ENCODE results near the gene XRN1.
"Not testable (repeated sequence)": the region's sequence is repeated elsewhere in the genome, so short reads cannot be mapped to it uniquely, and the experiment has no call there.

Gene XRN1, protein sequence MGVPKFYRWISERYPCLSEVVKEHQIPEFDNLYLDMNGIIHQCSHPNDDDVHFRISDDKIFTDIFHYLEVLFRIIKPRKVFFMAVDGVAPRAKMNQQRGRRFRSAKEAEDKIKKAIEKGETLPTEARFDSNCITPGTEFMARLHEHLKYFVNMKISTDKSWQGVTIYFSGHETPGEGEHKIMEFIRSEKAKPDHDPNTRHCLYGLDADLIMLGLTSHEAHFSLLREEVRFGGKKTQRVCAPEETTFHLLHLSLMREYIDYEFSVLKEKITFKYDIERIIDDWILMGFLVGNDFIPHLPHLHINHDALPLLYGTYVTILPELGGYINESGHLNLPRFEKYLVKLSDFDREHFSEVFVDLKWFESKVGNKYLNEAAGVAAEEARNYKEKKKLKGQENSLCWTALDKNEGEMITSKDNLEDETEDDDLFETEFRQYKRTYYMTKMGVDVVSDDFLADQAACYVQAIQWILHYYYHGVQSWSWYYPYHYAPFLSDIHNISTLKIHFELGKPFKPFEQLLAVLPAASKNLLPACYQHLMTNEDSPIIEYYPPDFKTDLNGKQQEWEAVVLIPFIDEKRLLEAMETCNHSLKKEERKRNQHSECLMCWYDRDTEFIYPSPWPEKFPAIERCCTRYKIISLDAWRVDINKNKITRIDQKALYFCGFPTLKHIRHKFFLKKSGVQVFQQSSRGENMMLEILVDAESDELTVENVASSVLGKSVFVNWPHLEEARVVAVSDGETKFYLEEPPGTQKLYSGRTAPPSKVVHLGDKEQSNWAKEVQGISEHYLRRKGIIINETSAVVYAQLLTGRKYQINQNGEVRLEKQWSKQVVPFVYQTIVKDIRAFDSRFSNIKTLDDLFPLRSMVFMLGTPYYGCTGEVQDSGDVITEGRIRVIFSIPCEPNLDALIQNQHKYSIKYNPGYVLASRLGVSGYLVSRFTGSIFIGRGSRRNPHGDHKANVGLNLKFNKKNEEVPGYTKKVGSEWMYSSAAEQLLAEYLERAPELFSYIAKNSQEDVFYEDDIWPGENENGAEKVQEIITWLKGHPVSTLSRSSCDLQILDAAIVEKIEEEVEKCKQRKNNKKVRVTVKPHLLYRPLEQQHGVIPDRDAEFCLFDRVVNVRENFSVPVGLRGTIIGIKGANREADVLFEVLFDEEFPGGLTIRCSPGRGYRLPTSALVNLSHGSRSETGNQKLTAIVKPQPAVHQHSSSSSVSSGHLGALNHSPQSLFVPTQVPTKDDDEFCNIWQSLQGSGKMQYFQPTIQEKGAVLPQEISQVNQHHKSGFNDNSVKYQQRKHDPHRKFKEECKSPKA (N-terminal part only)

GRCh38 chr3:142447852-142448823 lies at the start of gene XRN1:
XRN1 (minus strand) TSS chr3:142448037; CDS start chr3:142447944, 93 bp downstream.
- DNase-seq (ENCODE audit: low read depth): peak; percentile 96

DNA sequence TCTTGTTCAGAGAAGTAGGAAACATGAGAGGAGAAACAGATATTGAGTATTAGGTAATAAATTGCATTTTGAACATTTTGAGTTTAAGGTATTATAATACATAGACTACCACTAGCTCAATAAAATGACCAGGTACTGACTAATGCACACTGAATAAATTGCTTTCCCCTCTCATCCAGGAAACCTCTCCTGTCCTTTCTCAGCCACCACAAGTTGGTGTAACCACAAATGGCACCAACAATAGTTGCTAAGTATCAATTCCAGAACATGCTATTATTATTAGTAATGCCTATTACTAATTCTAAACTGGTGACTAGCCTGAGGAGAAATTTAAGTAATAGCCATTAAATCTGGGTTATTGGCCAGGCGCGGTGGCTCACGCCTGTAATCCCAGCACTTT lies 47.3 kb upstream of the XRN1 start:
- DNase-seq (ENCODE audit: low read depth): no peak

GRCh38 chr3:142492184-142492583 lies 44.3 kb upstream of the XRN1 start:
- DNase-seq (ENCODE audit: low read depth): no peak

DNA sequence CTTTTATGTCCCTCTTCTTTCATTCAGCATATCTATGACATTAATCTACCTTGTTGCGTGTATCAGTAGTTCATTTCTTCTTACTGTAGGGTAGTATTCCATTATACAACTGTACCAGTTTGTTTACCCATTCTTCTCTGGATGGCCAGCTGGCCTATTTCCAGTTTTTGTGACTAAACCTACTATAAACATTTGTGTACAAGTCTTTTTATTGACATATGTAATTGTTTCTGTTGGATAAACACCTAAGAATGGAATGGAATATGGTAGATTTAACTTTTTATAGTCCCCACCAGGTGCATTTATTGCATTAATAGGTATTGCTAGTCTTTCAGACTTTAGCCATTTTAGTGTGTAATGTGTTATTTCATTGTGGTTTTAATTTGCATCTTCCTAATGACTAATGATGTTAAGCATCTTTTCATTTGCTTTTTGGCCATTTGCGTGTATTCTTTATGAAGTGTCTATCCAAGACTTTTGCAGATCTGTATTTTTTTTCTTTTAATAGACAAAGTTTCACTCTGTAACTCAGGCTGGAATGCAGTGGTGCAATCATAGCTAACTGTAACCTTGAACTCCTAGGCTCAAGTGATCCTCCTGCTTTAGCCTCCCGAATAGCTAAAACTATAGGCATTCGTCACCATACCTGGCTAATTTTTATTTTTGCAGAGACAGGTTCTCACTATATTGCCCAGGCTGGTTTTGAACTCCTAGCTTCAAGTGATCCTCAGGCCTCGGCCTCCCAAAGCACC lies 41.9 kb upstream of the XRN1 start:
- no peak for DNase-seq (ENCODE audit: low read depth)

GRCh38 chr3:142484912-142485435 lies 37.1 kb upstream of the XRN1 start:
- no peak for DNase-seq (ENCODE audit: low read depth)

DNA sequence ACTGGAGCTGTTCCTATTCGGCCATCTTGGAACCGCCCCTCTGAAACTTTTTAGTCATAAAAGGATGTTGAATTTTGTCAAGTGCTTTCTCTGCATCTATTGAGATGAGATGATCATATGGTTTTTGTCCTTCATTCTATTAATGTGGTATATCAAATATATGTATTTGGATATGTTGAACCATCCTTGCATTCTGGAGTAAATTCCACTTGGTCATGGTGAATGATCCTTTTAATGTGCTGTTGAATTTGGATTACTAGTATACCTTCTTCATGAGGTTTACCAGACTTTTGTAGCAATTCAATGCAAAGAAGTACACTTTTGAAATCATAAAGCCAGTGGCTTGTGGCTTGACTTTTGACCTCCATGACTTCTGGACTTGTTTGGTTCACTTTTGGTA lies 33.4 kb upstream of the XRN1 start:
- no peak for DNase-seq (ENCODE audit: low read depth)

- no peak for DNase-seq (ENCODE audit: low read depth)
Observed at GRCh38 chr3:142470826-142471225, 23.0 kb upstream of the XRN1 start.

GRCh38 chr3:142468456-142468855 lies 20.6 kb upstream of the XRN1 start:
- DNase-seq (ENCODE audit: low read depth): no peak

GRCh38 chr3:142467768-142468167 lies 19.9 kb upstream of the XRN1 start:
- DNase-seq (ENCODE audit: low read depth): peak; percentile 51

GRCh38 chr3:142460689-142461088 lies 12.9 kb upstream of the XRN1 start:
- no peak for DNase-seq (ENCODE audit: low read depth)

DNA sequence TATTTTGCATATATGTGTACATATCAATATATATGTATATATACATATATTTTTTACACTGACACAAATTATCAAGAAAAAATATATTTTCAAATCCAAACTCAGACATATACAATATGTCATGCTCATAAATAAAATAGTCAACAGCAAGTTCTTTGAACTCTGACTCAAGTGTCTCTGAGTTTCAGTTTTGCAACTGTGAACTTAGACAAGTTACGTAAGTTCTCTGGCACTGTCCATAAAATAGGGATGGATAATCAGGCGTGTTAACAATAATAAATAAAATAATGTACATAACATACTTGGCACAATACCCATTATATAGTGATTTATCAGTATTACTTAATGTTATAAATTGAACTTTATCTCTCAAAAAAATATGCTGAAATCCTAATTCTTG lies 12.1 kb upstream of the XRN1 start:
- peak; percentile 74 for DNase-seq (ENCODE audit: low read depth)

- DNase-seq (ENCODE audit: low read depth): peak; percentile 81
Observed at GRCh38 chr3:142459096-142459495, 11.3 kb upstream of the XRN1 start.

DNA sequence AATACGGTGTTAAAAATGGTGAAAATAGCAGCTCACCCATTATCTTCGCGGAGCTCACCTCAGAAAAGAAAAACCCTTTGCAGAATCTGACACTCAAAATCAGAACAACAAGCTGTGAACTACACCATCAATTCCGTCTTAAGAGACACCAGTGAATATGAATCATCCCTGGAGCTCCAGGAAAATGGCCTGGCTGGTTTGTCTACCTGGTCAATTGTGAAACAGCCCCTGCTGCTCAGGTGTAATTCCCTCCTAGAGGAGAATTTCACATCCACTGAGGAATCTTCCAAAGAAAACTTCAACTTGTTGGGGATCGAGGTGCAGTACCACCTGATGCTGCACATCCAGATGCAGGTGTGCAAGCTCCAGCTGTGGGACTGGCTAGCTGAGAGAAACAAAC lies 3.0 kb upstream of the XRN1 start:
- no peak for DNase-seq (ENCODE audit: low read depth)

GRCh38 chr3:142450189-142450588 lies 2.4 kb upstream of the XRN1 start:
- peak; percentile 53 for DNase-seq (ENCODE audit: low read depth)

DNA sequence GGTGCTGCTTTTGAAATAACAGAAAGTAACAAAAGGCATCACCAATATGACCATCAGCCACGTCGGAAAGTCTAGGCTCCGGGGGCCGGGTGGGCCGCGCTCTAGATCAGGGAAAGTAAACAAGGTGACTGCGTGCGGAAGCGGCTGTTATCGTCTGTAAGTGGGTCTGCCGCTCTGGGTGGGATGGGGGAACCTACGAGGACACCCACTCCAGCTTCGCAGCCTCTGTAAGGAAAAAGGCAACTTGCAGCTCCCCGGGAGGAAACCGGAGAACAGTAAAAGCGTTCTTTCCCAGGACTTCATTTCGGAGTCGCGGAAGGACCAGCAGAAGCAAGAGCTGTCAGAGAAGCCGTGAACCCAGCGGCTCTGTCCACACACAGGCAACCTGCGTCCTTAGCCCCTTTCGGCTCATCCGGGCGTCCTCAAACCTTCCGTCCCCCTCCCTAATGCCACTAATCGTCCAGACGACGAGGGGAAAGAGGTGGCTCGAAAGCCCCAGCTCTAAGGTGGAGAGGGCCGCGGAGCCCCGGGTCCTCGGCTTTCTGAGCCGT lies 461 bp downstream of the XRN1 start:
- DNase-seq (ENCODE audit: low read depth): peak; percentile 49

- DNase-seq (ENCODE audit: low read depth): peak; percentile 32
Observed at GRCh38 chr3:142445816-142446254, 2.0 kb downstream of the XRN1 start.

GRCh38 chr3:142444343-142444742 lies 3.5 kb downstream of the XRN1 start:
- DNase-seq (ENCODE audit: low read depth): no peak

DNA sequence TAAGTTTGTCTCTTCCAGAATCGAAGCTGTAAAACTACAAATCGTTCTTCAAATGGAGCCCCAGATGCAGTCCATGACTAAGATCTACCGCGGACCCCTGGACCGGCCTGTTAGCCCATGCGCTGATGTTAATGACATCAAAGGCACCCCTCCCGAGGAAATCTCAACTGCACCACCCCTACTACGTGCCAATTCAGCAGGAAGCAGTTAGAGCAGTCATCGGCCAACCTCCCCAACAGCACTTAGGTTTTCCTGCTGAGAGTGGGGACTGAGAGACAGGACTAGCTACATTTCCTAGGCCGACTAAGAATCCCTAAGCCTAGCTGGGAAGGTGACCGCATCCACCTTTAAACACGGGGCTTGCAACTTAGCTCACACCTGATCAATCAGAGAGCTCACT lies 4.8 kb downstream of the XRN1 start:
- not testable (repeated sequence) for DNase-seq (ENCODE audit: low read depth)

DNA sequence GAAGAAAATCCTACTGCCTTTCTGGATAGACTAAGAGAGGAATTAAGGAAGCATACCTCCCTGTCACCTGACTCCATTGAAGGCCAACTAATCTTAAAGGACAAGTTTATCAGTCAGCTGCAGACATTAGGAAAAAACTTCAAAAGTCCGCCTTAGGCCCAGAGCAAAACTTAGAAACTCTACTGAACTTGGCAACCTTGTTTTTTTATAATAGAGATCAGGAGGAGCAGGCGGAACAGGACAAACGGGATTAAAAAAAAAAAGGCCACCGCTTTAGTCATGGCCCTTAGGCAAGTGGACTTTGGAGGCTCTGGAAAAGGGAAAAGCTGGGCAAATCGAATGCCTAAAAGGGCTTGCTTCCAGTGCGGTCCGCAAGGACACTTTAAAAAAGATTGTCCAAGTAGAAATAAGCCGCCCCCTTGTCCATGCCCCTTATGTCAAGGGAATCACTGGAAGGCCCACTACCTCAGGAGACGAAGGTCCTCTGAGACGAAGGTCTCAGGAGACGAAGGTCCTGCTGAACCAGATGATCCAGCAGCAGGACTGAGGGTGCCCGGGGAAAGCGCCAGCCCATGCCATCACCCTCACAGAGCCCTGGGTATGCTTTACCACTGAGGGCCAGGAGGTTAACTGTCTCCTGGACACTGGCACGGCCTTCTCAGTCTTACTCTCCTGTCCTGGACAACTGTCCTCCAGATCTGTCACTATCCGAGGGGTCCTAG lies 8.2 kb downstream of the XRN1 start:
- not testable (repeated sequence) for DNase-seq (ENCODE audit: low read depth)
